IMR-90 (cell line): ENCODE results near the gene SH3BP2. TPM values are rescaled to one million over a fixed set of nuclear protein-coding genes. Genes with fewer than 3 reads are reported as not detected.

Experiments used
- ATAC-seq: fragments of 200-7000 bp; cut with Tn5 transposase; 2 replicates; pipeline ENCODE4 v1.9.1; 2020; ENCODE audit warnings: low read depth, mild to moderate bottlenecking, moderate library complexity
- BruUV-seq: library from RNA; stranded (reverse); fragments of 400-500 nt; replicated peaks from 2 replicates; lab custom pipeline; 2021; lab: Mats Ljungman, UMichigan
- CTCF ChIA-PET: fragments of 300-600 bp; formaldehyde crosslinking; extraction: SDS; loops from one replicate; lab custom pipeline; 2021; ENCODE audit warnings: antibody characterized with exemption; lab: Yijun Ruan, JAX
- POLR2A ChIA-PET: fragments of 300-600 bp; sonication (Branson Sonifier 250); formaldehyde crosslinking; loops from one replicate; lab custom pipeline; 2022; ENCODE audit warnings: antibody characterized with exemption; ENCODE audit not compliant: unreplicated experiment; lab: Charles Lee
- DNase-seq: peaks from one replicate; pipeline ENCODE4 v3.0.0; 2013
- H2AFZ ChIP-seq: replicated peaks from 2 replicates; pipeline ENCODE3; 2013; ENCODE audit warnings: low read length, mild to moderate bottlenecking; ENCODE audit not compliant: poor library complexity
- H2AK5ac ChIP-seq: 2 replicates; pipeline ENCODE4 v1.6.1; 2013; ENCODE audit warnings: low read depth, low read length, inconsistent platforms
- H2AK9ac ChIP-seq: replicated peaks from 2 replicates; pipeline ENCODE3; 2013; ENCODE audit warnings: mild to moderate bottlenecking, low read depth, low read length, moderate library complexity; ENCODE audit not compliant: poor library complexity
- H2BK120ac ChIP-seq: 2 replicates; pipeline ENCODE4 v1.6.1; 2013; ENCODE audit warnings: low read depth, low read length, inconsistent platforms
- H2BK15ac ChIP-seq: 3 replicates; pipeline ENCODE4 v1.6.1; 2013; ENCODE audit warnings: low read depth, low read length, inconsistent platforms
- H2BK20ac ChIP-seq: 2 replicates; pipeline ENCODE4 v1.6.1; 2013; ENCODE audit warnings: low read depth, mild to moderate bottlenecking, inconsistent platforms, low read length, moderate library complexity
- H2BK5ac ChIP-seq: 2 replicates; pipeline ENCODE4 v1.6.1; 2013; ENCODE audit warnings: mild to moderate bottlenecking, low read depth, low read length, inconsistent platforms; ENCODE audit not compliant: poor library complexity, severe bottlenecking
- H3K14ac ChIP-seq: replicated peaks from 2 replicates; pipeline ENCODE4 v1.6.1; 2013; ENCODE audit warnings: low read depth, low read length, inconsistent platforms
- H3K18ac ChIP-seq: 2 replicates; pipeline ENCODE4 v1.6.1; 2013; ENCODE audit warnings: low read depth, low read length, control low read depth
- H3K23ac ChIP-seq: 2 replicates; pipeline ENCODE4 v1.6.1; 2013; ENCODE audit warnings: low read depth, low read length, inconsistent platforms
- H3K27ac ChIP-seq: 2 replicates; pipeline ENCODE4 v1.5.1; 2013; ENCODE audit warnings: mild to moderate bottlenecking, control low read depth, low read length; ENCODE audit not compliant: insufficient read depth
- H3K27me3 ChIP-seq: 2 replicates; pipeline ENCODE4 v1.6.1; 2013; ENCODE audit warnings: low read length; ENCODE audit not compliant: control insufficient read depth, insufficient read depth
- H3K36me3 ChIP-seq: 2 replicates; pipeline ENCODE4 v1.6.1; 2013; ENCODE audit warnings: low read length, mixed read lengths; ENCODE audit not compliant: control insufficient read depth, insufficient read depth
- H3K4ac ChIP-seq: 2 replicates; pipeline ENCODE4 v1.6.1; 2013; ENCODE audit warnings: low read depth, low read length, inconsistent platforms
- H3K4me1 ChIP-seq: 2 replicates; pipeline ENCODE4 v1.6.1; 2013; ENCODE audit warnings: low read length, mixed read lengths; ENCODE audit not compliant: control insufficient read depth, insufficient read depth
- H3K4me2 ChIP-seq: 2 replicates; pipeline ENCODE4 v1.6.1; 2013; ENCODE audit warnings: low read depth, mild to moderate bottlenecking, control low read depth, low read length, moderate library complexity
- H3K4me3 ChIP-seq: 2 replicates; pipeline ENCODE4 v1.5.1; 2013; ENCODE audit warnings: low read depth, mild to moderate bottlenecking, control low read depth, low read length, moderate library complexity; ENCODE audit not compliant: insufficient read depth
- H3K56ac ChIP-seq: 2 replicates; pipeline ENCODE4 v1.6.1; 2013; ENCODE audit warnings: low read length, inconsistent platforms; ENCODE audit not compliant: insufficient read depth; ENCODE audit errors: extremely low read depth
- H3K79me1 ChIP-seq, 2 experiments: 2 replicates each; pipeline ENCODE4 v1.6.1; 2013; ENCODE audit warnings: low read length in 2 of 2, inconsistent platforms in 1 of 2, low read depth in 1 of 2
- H3K9ac ChIP-seq: 2 replicates; pipeline ENCODE4 v1.6.1; 2013; ENCODE audit warnings: low read depth, low read length, control low read depth
- H3K9me1 ChIP-seq: 2 replicates; pipeline ENCODE4 v1.6.1; 2013; ENCODE audit warnings: low read length, inconsistent platforms; ENCODE audit not compliant: insufficient read depth
- H3K9me3 ChIP-seq: 2 replicates; pipeline ENCODE4 v1.6.1; 2013; ENCODE audit warnings: low read length; ENCODE audit not compliant: control insufficient read depth, insufficient read depth
- H4K20me1 ChIP-seq: 2 replicates; pipeline ENCODE4 v1.6.1; 2013; ENCODE audit warnings: low read length, inconsistent platforms; ENCODE audit not compliant: insufficient read depth
- H4K5ac ChIP-seq: 2 replicates; pipeline ENCODE4 v1.6.1; 2013; ENCODE audit warnings: mild to moderate bottlenecking, low read depth, low read length, control low read depth
- H4K8ac ChIP-seq, 2 experiments: 2 replicates each; pipeline ENCODE4 v1.6.1; 2013; ENCODE audit warnings: low read depth in 2 of 2, low read length in 2 of 2, control low read depth in 1 of 2, inconsistent platforms in 1 of 2
- H4K91ac ChIP-seq: 2 replicates; pipeline ENCODE4 v1.6.1; 2013; ENCODE audit warnings: low read depth, low read length, inconsistent platforms; ENCODE audit not compliant: insufficient read depth
- CEBPB ChIP-seq: IDR thresholded peaks from 2 replicates; pipeline ENCODE4 v1.6.1; 2012; ENCODE audit warnings: low read depth, low read length, improper control_type of control experiment
- CTCF ChIP-seq: conservative IDR thresholded peaks from 2 replicates; pipeline ENCODE4 v1.5.1; 2012; ENCODE audit warnings: mild to moderate bottlenecking, low read depth, low read length, improper control_type of control experiment
- ELK1 ChIP-seq: fragments of 150-350 bp; IDR thresholded peaks from 2 replicates; pipeline ENCODE4 v1.6.1; 2016; ENCODE audit warnings: low read depth, mild to moderate bottlenecking, low read length, moderate library complexity, borderline replicate concordance
- MAFK ChIP-seq: IDR thresholded peaks from 2 replicates; pipeline ENCODE4 v1.6.1; 2012; ENCODE audit warnings: low read depth, low read length, improper control_type of control experiment
- MAZ ChIP-seq: IDR thresholded peaks from 2 replicates; pipeline ENCODE4 v1.6.1; 2012; ENCODE audit warnings: low read depth, mild to moderate bottlenecking, low read length, improper control_type of control experiment, moderate library complexity, borderline replicate concordance
- MXI1 ChIP-seq: IDR thresholded peaks from 2 replicates; pipeline ENCODE4 v1.6.1; 2012; ENCODE audit warnings: low read depth, mild to moderate bottlenecking, low read length, moderate library complexity, borderline replicate concordance
- POLR2A ChIP-seq: IDR thresholded peaks from 2 replicates; pipeline ENCODE4 v1.6.1; 2012; ENCODE audit warnings: mild to moderate bottlenecking, low read depth, low read length
- RAD21 ChIP-seq: IDR thresholded peaks from 2 replicates; pipeline ENCODE4 v1.6.1; 2012; ENCODE audit warnings: low read length, improper control_type of control experiment
- RCOR1 ChIP-seq: IDR thresholded peaks from 2 replicates; pipeline ENCODE4 v1.6.1; 2012; ENCODE audit warnings: mild to moderate bottlenecking, low read length, improper control_type of control experiment; ENCODE audit not compliant: insufficient replicate concordance
- RFX5 ChIP-seq: IDR thresholded peaks from 2 replicates; pipeline ENCODE4 v1.8.0; 2012; ENCODE audit warnings: low read depth, mild to moderate bottlenecking, low read length, moderate library complexity
- WGBS, 2 experiments: methylation state at CpG; one replicate each; pipeline versions ENCODE4 v1.1.5 to v1.1.7; 2013; ENCODE audit warnings: missing lambda C conversion rate in 2 of 2; ENCODE audit not compliant: insufficient read length in 1 of 2; ENCODE audit errors: extremely low coverage in 2 of 2; 5-methylcytosine and 5-hydroxymethylcytosine counted together
- dilution Hi-C: fragments of 300-500 bp; cut with HindIII; formaldehyde crosslinking; loops from one replicate; pipeline ENCODE4 v1.14.3; 2018; ENCODE audit warnings: low sequenced_read_pairs; ENCODE audit not compliant: unreplicated experiment
- in situ Hi-C: fragments of 300-500 bp; cut with MboI; formaldehyde crosslinking; loops from 3 replicates; pipeline ENCODE4 v1.14.3; 2019; ENCODE audit warnings: low sequenced_read_pairs, inconsistent platforms, mixed read lengths
- intact Hi-C: fragments of 100-400 bp; cut with micrococcal nuclease; formaldehyde crosslinking; loops from 2 replicates; pipeline ENCODE4 v1.10.0; 2022
- polyA plus RNA-seq, 3 experiments: library from polyadenylated mRNA; depleted of rRNA; stranded (reverse); fragments of >200 nt; gene quantifications; 2 replicates each; pipeline ENCODE4 v1.2.3, GENCODE V29; 2012; ENCODE audit warnings: low replicate concordance in 1 of 3
- total RNA-seq: library from RNA; depleted of rRNA; stranded (reverse); fragments of >200 nt; gene quantifications from 2 replicates; pipeline ENCODE4 v1.2.3, GENCODE V29; 2012

Gene SH3BP2
- total and polyA plus RNA-seq, 2 of the 4 experiments (the other 2 are of a cell fraction) = 9.0 to 37.2 TPM

GRCh38 chr4:2834001-2834921 is 41.4 kb downstream of the SH3BP2 start:
- ATAC-seq (no peak), DNase-seq (no peak)
- H2BK120ac ChIP-seq = no peak overlapping the region
- no peak overlapping the region for H4K91ac ChIP-seq
- H3K4me2 ChIP-seq = no peak overlapping the region
- H3K4me3 ChIP-seq = no peak overlapping the region
- H3K18ac ChIP-seq = no peak overlapping the region
- peaks cover 58% of the 10 kb centered on the region for H3K36me3 ChIP-seq
- no peak overlapping the region for H3K14ac ChIP-seq
- no peak overlapping the region for H3K23ac ChIP-seq
- no peak overlapping the region for H2AK9ac ChIP-seq
- H3K4ac ChIP-seq = no peak overlapping the region
- H3K56ac ChIP-seq = peak overlapping the region; percentile 5; the same call in 1 of the 2 replicates
- H3K4me1 ChIP-seq = peaks cover 4% of the 10 kb centered on the region; the same call in 1 of the 2 replicates
- H2BK5ac ChIP-seq = no peak overlapping the region
- H3K9me1 ChIP-seq = peaks cover 19% of the 10 kb centered on the region; the same call in 1 of the 2 replicates
- no peak overlapping the region for H3K27ac ChIP-seq
- in situ Hi-C loops = no loop called here
- no peak overlapping the region for H4K5ac ChIP-seq
- no peaks in the 10 kb centered on the region for H3K9me3 ChIP-seq
- POLR2A ChIA-PET = no interaction called here
- no peak overlapping the region for H3K9ac ChIP-seq
- BruUV-seq = no TSS peak
- CTCF ChIA-PET = no interaction called here
- dilution Hi-C loops = no loop called here
- no peak overlapping the region for H4K8ac ChIP-seq
- no peaks in the 10 kb centered on the region; the same call in 1 of the 2 replicates for H4K20me1 ChIP-seq
- 91% methylated on average over 6 of the region's 13 CpGs; no CpG with 5 or more reads in 1 of the 2 experiments for WGBS, 2 experiments
- H2BK20ac ChIP-seq = no peak overlapping the region
- TF ChIP-seq RAD21 (no peak), CTCF (no peak), CEBPB (no peak), POLR2A (no peak), RFX5 (no peak), RCOR1 (no peak), MXI1 (no peak), MAZ (no peak), MAFK (no peak), ELK1 (no peak)
- no peak overlapping the region for H2AK5ac ChIP-seq
- peaks cover 8 to 26% of the 10 kb centered on the region in 2 experiments; a peak in 3 of 4 replicates for H3K79me1 ChIP-seq
- intact Hi-C loops = no loop called here
- H2AFZ ChIP-seq = no peak overlapping the region
- no peaks in the 10 kb centered on the region for H3K27me3 ChIP-seq
- no peak overlapping the region for H2BK15ac ChIP-seq
